WTC11 (cell line): ENCODE results near the gene SPECC1L. TPM values are rescaled to one million over a fixed set of nuclear protein-coding genes. Genes with fewer than 3 reads are reported as not detected.

Experiments
- ATAC-seq: fragments of 200-7000 bp; cut with Tn5 transposase; 2 replicates; pipeline ENCODE4 v1.10.0; 2021; ENCODE audit warnings: mild to moderate bottlenecking, moderate library complexity
- CTCF ChIA-PET: fragments of 300-600 bp; sonication (Branson Sonifier 250); formaldehyde crosslinking; loops from one replicate; lab custom pipeline; 2021; ENCODE audit warnings: antibody characterized with exemption; lab: Charles Lee
- POLR2A ChIA-PET: fragments of 350-600 bp; sonication (Branson Sonifier 250); formaldehyde crosslinking; loops from one replicate; lab custom pipeline; 2021; ENCODE audit warnings: antibody characterized with exemption; lab: Charles Lee
- DNase-seq: peaks from one replicate; pipeline ENCODE4 v3.0.0; 2021; ENCODE audit warnings: low spot score
- H3K27ac Mint-ChIP-seq: 2 replicates; pipeline ENCODE4 v1.8.0; 2021; ENCODE audit warnings: mixed read lengths
- H3K27me3 Mint-ChIP-seq: 2 replicates; pipeline ENCODE4 v1.8.0; 2021; ENCODE audit warnings: low read depth, mild to moderate bottlenecking, moderate library complexity, mixed read lengths
- H3K36me3 Mint-ChIP-seq: 2 replicates; pipeline ENCODE4 v1.8.0; 2021; ENCODE audit warnings: mixed read lengths
- H3K4me1 Mint-ChIP-seq: 2 replicates; pipeline ENCODE4 v1.8.0; 2022; ENCODE audit warnings: mixed read lengths
- H3K4me3 Mint-ChIP-seq: 2 replicates; pipeline ENCODE4 v1.8.0; 2021; ENCODE audit warnings: mild to moderate bottlenecking, moderate library complexity, mixed read lengths
- H3K9me3 Mint-ChIP-seq: 2 replicates; pipeline ENCODE4 v1.8.0; 2021; ENCODE audit warnings: mixed read lengths
- AR ChIP-seq: fragments of 250-450 bp; sonication (Bioruptor Pico); IDR thresholded peaks from 2 replicates; pipeline ENCODE4 v1.9.0; 2021; ENCODE audit warnings: mild to moderate bottlenecking
- ATF6 ChIP-seq: sonication (generic); formaldehyde crosslinking; IDR thresholded peaks from 2 replicates; pipeline ENCODE4 v1.8.1; 2023; ENCODE audit warnings: mild to moderate bottlenecking, missing genetic modification reagents
- ELF4 ChIP-seq: sonication (generic); formaldehyde crosslinking; IDR thresholded peaks from 2 replicates; pipeline ENCODE4 v1.8.1; 2022; ENCODE audit warnings: low read depth, mild to moderate bottlenecking, moderate library complexity, missing genetic modification reagents
- EMX1 ChIP-seq: fragments of 250-450 bp; sonication (Bioruptor Pico); IDR thresholded peaks from 2 replicates; pipeline ENCODE4 v1.8.0; 2021; ENCODE audit warnings: mild to moderate bottlenecking
- ETV6 ChIP-seq: sonication (generic); formaldehyde crosslinking; IDR thresholded peaks from 2 replicates; pipeline ENCODE4 v1.8.1; 2022; ENCODE audit warnings: mild to moderate bottlenecking, missing genetic modification reagents
- NFATC4 ChIP-seq: fragments of 250-450 bp; sonication (Bioruptor Pico); IDR thresholded peaks from 2 replicates; pipeline ENCODE4 v1.9.0; 2021; ENCODE audit warnings: mild to moderate bottlenecking
- OVOL2 ChIP-seq: fragments of 250-450 bp; sonication (Bioruptor Pico); IDR thresholded peaks from 2 replicates; pipeline ENCODE4 v1.9.0; 2021; ENCODE audit warnings: mild to moderate bottlenecking, borderline replicate concordance
- PRRX2 ChIP-seq: fragments of 250-450 bp; sonication (Bioruptor Pico); IDR thresholded peaks from 2 replicates; pipeline ENCODE4 v1.8.0; 2021; ENCODE audit warnings: mild to moderate bottlenecking
- SOX15 ChIP-seq: fragments of 250-450 bp; sonication (Bioruptor Pico); IDR thresholded peaks from 2 replicates; pipeline ENCODE4 v1.9.0; 2021; ENCODE audit warnings: mild to moderate bottlenecking
- TCF7 ChIP-seq: sonication (generic); formaldehyde crosslinking; IDR thresholded peaks from 2 replicates; pipeline ENCODE4 v1.8.0; 2022; ENCODE audit warnings: mild to moderate bottlenecking, low read depth, missing genetic modification reagents, moderate library complexity
- TEAD4 ChIP-seq: sonication (generic); formaldehyde crosslinking; IDR thresholded peaks from 2 replicates; pipeline ENCODE4 v1.8.0; 2022; ENCODE audit warnings: mild to moderate bottlenecking, missing genetic modification reagents
- ZNF121 ChIP-seq: sonication (generic); formaldehyde crosslinking; IDR thresholded peaks from 2 replicates; pipeline ENCODE4 v1.8.0; 2023; ENCODE audit warnings: missing genetic modification reagents
- ZNF232 ChIP-seq: sonication (generic); formaldehyde crosslinking; IDR thresholded peaks from 2 replicates; pipeline ENCODE4 v1.8.0; 2022; ENCODE audit warnings: mild to moderate bottlenecking, missing genetic modification reagents
- ZNF532 ChIP-seq: fragments of 250-450 bp; sonication (Bioruptor Pico); IDR thresholded peaks from 2 replicates; pipeline ENCODE4 v1.9.0; 2021; ENCODE audit warnings: mild to moderate bottlenecking, borderline replicate concordance
- ZSCAN18 ChIP-seq: fragments of 250-450 bp; sonication (Bioruptor Pico); IDR thresholded peaks from 2 replicates; pipeline ENCODE4 v2.1.2; 2022; ENCODE audit warnings: mild to moderate bottlenecking, moderate library complexity
- total RNA-seq: library from RNA; stranded (reverse); gene quantifications from 3 replicates; pipeline ENCODE4 v1.2.3, GENCODE V29; 2021
- TF ChIP-seq, protein P1 (sequence below): sonication (generic); formaldehyde crosslinking; IDR thresholded peaks from 2 replicates; pipeline ENCODE4 v1.8.1; 2022; ENCODE audit warnings: missing genetic modification reagents, borderline replicate concordance
- TF ChIP-seq, protein P2 (sequence below): sonication (generic); formaldehyde crosslinking; IDR thresholded peaks from 2 replicates; pipeline ENCODE4 v1.8.0; 2023; ENCODE audit warnings: missing genetic modification reagents, mild to moderate bottlenecking, borderline replicate concordance

Gene SPECC1L
- total RNA-seq, 1 experiment from 2014 or later, result 44.6 TPM

GRCh38 chr22:24401931-24402367 is 131.3 kb downstream of the SPECC1L start:
- TF ChIP-seq TEAD4 (CRISPR knock-in tag) (no peak), NFATC4 (CRISPR knock-in tag) (no peak), ZSCAN18 (CRISPR knock-in tag) (no peak), ZNF232 (no peak), EMX1 (no peak), ATF6 (CRISPR knock-in tag) (no peak)
- TF ChIP-seq, protein P1, sequence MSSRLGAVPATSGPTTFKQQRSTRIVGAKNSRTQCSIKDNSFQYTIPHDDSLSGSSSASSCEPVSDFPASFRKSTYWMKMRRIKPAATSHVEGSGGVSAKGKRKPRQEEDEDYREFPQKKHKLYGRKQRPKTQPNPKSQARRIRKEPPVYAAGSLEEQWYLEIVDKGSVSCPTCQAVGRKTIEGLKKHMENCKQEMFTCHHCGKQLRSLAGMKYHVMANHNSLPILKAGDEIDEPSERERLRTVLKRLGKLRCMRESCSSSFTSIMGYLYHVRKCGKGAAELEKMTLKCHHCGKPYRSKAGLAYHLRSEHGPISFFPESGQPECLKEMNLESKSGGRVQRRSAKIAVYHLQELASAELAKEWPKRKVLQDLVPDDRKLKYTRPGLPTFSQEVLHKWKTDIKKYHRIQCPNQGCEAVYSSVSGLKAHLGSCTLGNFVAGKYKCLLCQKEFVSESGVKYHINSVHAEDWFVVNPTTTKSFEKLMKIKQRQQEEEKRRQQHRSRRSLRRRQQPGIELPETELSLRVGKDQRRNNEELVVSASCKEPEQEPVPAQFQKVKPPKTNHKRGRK, result no peak
- CTCF ChIA-PET, result interaction anchor here (0.7 to 1.9 kb wide), 2 partner anchors 20 to 137 kb away, joined by 6 to 9 read pairs; no protein-coding TSS in a partner anchor
- ATAC-seq (no peak), DNase-seq (no peak)
- POLR2A ChIA-PET, result no interaction called here
- Mint-ChIP-seq H3K36me3 (peaks cover 20% of the 10 kb centered on the region), H3K27ac (no peak overlapping the region), H3K4me3 (no peak overlapping the region), H3K27me3 (no peaks in the 10 kb centered on the region), H3K9me3 (no peaks in the 10 kb centered on the region), H3K4me1 (peaks cover 14% of the 10 kb centered on the region)

GRCh38 chr22:24402460-24403192 is 132.0 kb downstream of the SPECC1L start:
- H3K9me3 Mint-ChIP-seq, result no peaks in the 10 kb centered on the region
- no peak overlapping the region for H3K27ac Mint-ChIP-seq
- H3K27me3 Mint-ChIP-seq, result no peaks in the 10 kb centered on the region
- H3K36me3 Mint-ChIP-seq, result peaks cover 20% of the 10 kb centered on the region
- H3K4me3 Mint-ChIP-seq, result no peak overlapping the region
- H3K4me1 Mint-ChIP-seq, result peaks cover 20% of the 10 kb centered on the region
- ChIA-PET POLR2A (no interaction called here), CTCF (interaction anchor here (0.7 to 1.9 kb wide), 3 partner anchors 19 to 137 kb away, joined by 6 to 9 read pairs (median 6); no protein-coding TSS in a partner anchor)
- ATAC-seq (no peak), DNase-seq (no peak)
- TF ChIP-seq OVOL2 (CRISPR knock-in tag), result no peak
- no peak for TF ChIP-seq SOX15
- TF ChIP-seq ELF4 (CRISPR knock-in tag), result no peak
- no peak for TF ChIP-seq PRRX2 (CRISPR knock-in tag)
- no peak for TF ChIP-seq TCF7 (CRISPR knock-in tag)
- no peak for TF ChIP-seq AR (CRISPR knock-in tag)
- TF ChIP-seq ETV6 (CRISPR knock-in tag), result no peak
- TF ChIP-seq, protein P2, sequence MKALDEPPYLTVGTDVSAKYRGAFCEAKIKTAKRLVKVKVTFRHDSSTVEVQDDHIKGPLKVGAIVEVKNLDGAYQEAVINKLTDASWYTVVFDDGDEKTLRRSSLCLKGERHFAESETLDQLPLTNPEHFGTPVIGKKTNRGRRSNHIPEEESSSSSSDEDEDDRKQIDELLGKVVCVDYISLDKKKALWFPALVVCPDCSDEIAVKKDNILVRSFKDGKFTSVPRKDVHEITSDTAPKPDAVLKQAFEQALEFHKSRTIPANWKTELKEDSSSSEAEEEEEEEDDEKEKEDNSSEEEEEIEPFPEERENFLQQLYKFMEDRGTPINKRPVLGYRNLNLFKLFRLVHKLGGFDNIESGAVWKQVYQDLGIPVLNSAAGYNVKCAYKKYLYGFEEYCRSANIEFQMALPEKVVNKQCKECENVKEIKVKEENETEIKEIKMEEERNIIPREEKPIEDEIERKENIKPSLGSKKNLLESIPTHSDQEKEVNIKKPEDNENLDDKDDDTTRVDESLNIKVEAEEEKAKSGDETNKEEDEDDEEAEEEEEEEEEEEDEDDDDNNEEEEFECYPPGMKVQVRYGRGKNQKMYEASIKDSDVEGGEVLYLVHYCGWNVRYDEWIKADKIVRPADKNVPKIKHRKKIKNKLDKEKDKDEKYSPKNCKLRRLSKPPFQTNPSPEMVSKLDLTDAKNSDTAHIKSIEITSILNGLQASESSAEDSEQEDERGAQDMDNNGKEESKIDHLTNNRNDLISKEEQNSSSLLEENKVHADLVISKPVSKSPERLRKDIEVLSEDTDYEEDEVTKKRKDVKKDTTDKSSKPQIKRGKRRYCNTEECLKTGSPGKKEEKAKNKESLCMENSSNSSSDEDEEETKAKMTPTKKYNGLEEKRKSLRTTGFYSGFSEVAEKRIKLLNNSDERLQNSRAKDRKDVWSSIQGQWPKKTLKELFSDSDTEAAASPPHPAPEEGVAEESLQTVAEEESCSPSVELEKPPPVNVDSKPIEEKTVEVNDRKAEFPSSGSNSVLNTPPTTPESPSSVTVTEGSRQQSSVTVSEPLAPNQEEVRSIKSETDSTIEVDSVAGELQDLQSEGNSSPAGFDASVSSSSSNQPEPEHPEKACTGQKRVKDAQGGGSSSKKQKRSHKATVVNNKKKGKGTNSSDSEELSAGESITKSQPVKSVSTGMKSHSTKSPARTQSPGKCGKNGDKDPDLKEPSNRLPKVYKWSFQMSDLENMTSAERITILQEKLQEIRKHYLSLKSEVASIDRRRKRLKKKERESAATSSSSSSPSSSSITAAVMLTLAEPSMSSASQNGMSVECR, result no peak
- TF ChIP-seq ZNF532 (CRISPR knock-in tag), result no peak
- no peak for TF ChIP-seq NFATC4 (CRISPR knock-in tag)
- no peak for TF ChIP-seq ZNF121
